ENCODE data around the gene LGALS9. TPM values are rescaled to one million over a fixed set of nuclear protein-coding genes. Genes with fewer than 3 reads are reported as not detected.
"Not testable (repeated sequence)": the region's sequence is repeated elsewhere in the genome, so short reads cannot be mapped to it uniquely, and the experiment has no call there.

LGALS9 gene
- polyA plus RNA-seq, 4 donors = 12.4 to 17.8 (median 15.8) TPM

GRCh38 chr17:27670791-27671590 lies 40.0 kb downstream of the LGALS9 start:
- no peak for DNase-seq (ENCODE audit: low read depth in 4 of 4, low spot score in 3 of 4)

GRCh38 chr17:27671591-27671910 lies 40.6 kb downstream of the LGALS9 start:
- DNase-seq (ENCODE audit: low read depth in 4 of 4, low spot score in 3 of 4) = no peak

- DNase-seq (ENCODE audit: low read depth in 4 of 4, low spot score in 3 of 4) = not testable (repeated sequence)
These were observed 41.0 kb downstream of the LGALS9 start for GRCh38 chr17:27671977-27672480.

- no peak for DNase-seq (ENCODE audit: low read depth in 4 of 4, low spot score in 3 of 4)
These were observed 43.3 kb downstream of the LGALS9 start for GRCh38 chr17:27674335-27674734.

GRCh38 chr17:27677191-27677590 lies 46.2 kb downstream of the LGALS9 start:
- DNase-seq (ENCODE audit: low read depth in 4 of 4, low spot score in 3 of 4) = no peak

DNA sequence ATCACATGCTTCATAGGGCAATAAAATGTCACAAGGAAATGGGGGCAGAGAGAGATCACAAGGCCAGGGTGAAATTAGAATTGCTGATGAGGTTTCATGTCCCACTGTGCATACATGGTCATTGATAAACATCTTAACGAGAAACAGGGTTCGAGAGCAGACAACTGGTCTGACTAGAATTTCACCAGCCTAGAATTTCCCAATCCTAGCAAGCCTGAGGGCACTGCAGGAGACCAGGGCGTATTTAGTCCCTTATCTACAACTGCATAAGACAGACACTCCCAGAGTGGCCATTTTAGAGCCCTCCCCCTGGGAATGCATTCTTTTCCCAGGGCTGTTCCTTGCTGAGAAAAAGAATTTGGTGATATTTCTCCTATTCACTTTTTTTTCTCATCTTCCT lies 55.3 kb downstream of the LGALS9 start:
- DNase-seq (ENCODE audit: low read depth in 4 of 4, low spot score in 3 of 4) = not testable (repeated sequence)

DNA sequence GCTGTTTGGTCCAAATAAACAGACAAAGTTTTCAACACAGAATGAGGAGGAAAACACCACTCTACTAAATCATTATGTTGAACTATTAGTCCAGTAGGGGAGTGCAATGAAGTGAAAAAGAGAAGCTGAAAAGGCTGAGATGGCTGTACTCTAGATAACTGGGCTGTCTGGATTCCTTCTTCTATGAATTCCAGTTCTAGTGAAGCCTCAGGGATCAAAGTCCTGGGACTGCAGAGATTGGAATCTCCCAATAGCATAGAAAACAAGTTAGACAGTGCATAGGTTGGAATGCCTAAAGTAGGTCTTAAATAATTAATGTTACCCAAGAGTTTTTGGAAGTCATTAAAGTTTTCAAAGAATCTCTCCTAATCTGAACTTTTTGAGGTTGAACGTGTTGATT lies 59.9 kb downstream of the LGALS9 start:
- no peak for DNase-seq (ENCODE audit: low read depth in 4 of 4, low spot score in 3 of 4)

DNA sequence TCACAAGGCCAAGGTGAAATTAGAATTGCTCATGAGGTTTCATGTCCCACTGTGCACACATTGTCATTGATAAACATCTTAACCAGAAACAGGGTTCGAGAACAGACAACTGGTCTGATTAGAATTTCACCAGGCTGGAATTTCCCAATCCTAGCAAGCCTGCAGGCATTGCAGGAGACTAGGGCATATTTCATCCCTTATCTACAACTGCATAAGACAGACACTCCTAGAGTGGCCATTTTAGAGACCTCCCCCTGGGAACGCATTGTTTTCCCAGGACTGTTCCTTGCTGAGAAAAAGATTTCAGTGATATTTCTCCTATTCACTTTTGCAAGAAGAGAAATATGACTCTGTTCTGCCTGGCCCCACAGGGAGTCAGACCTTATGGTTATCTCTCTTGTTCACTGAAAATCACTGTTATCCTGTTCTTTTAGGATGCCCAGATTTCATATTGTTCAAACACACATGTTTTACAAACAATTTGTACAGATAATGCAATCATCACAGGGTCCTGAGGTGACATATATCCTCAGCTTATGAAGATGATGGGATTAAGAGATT lies 64.3 kb downstream of the LGALS9 start:
- DNase-seq (ENCODE audit: low read depth in 4 of 4, low spot score in 3 of 4) = not testable (repeated sequence)

Other genes with a start within 250 kb of the LGALS9 start
- gene KSR1, start 174.7 kb upstream of the LGALS9 start, polyA plus RNA-seq (ENCODE audit: insufficient read length in 4 of 4) = 10 to 100 TPM; 33.9 to 72.8 (median 43.1) TPM
- gene NOS2, start 169.3 kb downstream of the LGALS9 start, polyA plus RNA-seq (ENCODE audit: insufficient read length in 4 of 4) = 1 to 10 TPM; 1.6 to 1.9 (median 1.9) TPM

All from left renal pelvis (tissue), 4 donors.